ENCODE data around the gene TAGAP. TPM values are rescaled to one million over a fixed set of nuclear protein-coding genes. Genes with fewer than 3 reads are reported as not detected.
A peak's percentile ranks its signal among the peaks of the same experiment; 100 is the strongest.

The TAGAP gene
- total and polyA plus RNA-seq, 8 donors, result 0.93 to 4.1 (median 2.0) TPM; not detected in 1

DNA sequence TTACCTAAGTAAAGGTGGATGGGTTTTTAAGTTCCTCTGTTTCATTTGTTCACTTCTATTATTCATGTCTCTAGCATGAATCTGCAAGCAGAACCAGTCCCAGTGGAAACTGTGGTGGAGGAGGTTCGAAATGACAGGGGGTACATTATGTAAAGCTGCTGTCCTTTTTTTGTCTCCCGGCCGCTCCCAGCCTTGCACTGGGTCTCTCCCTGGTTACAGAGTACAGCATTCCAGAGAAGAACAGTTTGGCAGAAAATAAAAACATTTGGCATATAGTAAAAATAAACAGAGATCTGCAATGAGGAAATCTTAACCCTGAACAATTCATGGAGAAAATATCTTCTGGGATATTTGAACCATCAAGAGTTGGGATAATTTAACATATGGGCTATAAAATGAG lies 34.6 kb upstream of the TAGAP start:
- no peak overlapping the region for H3K27ac ChIP-seq
- no peak overlapping the region for H3K4me3 ChIP-seq
- no peaks in the 10 kb centered on the region for H3K36me3 ChIP-seq
- peaks cover 0 to 22% (median 0%) of the 10 kb centered on the region in 3 donors for H3K27me3 ChIP-seq
- 59 to 67% (median 65%) methylated on average over 3 of the region's 3 CpGs for WGBS, 5 donors
- H3K9me3 ChIP-seq, result no peaks in the 10 kb centered on the region
- no peak for TF ChIP-seq EP300 (IDR thresholded peaks at IDR 0.05)
- TF ChIP-seq POLR2AphosphoS5 (IDR thresholded peaks at IDR 0.05), result no peak
- TF ChIP-seq, protein P1, sequence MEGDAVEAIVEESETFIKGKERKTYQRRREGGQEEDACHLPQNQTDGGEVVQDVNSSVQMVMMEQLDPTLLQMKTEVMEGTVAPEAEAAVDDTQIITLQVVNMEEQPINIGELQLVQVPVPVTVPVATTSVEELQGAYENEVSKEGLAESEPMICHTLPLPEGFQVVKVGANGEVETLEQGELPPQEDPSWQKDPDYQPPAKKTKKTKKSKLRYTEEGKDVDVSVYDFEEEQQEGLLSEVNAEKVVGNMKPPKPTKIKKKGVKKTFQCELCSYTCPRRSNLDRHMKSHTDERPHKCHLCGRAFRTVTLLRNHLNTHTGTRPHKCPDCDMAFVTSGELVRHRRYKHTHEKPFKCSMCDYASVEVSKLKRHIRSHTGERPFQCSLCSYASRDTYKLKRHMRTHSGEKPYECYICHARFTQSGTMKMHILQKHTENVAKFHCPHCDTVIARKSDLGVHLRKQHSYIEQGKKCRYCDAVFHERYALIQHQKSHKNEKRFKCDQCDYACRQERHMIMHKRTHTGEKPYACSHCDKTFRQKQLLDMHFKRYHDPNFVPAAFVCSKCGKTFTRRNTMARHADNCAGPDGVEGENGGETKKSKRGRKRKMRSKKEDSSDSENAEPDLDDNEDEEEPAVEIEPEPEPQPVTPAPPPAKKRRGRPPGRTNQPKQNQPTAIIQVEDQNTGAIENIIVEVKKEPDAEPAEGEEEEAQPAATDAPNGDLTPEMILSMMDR (IDR thresholded peaks at IDR 0.05), result no peak
- no peak for TF ChIP-seq POLR2A (IDR thresholded peaks at IDR 0.05)
- peaks cover 0 to 5% (median 0%) of the 10 kb centered on the region in 4 donors for H3K4me1 ChIP-seq
- intact Hi-C loops (cut with DNase I; ENCODE audit: low total_unique reads), result no loop called here
- DNase-seq, result no peak

- WGBS, 5 donors, result 66 to 76% (median 69%) methylated on average over 13 of the region's 13 CpGs
- no peak for DNase-seq
- peaks cover 0 to 25% (median 0%) of the 10 kb centered on the region in 3 donors for H3K27me3 ChIP-seq
- TF ChIP-seq EP300 (IDR thresholded peaks at IDR 0.05) (no peak), POLR2A (IDR thresholded peaks at IDR 0.05) (no peak), POLR2AphosphoS5 (IDR thresholded peaks at IDR 0.05) (no peak)
- TF ChIP-seq, protein P1 (IDR thresholded peaks at IDR 0.05), result no peak
- H3K36me3 ChIP-seq, result no peaks in the 10 kb centered on the region
- H3K27ac ChIP-seq, result no peak overlapping the region
- no peaks in the 10 kb centered on the region for H3K9me3 ChIP-seq
- no peak overlapping the region for H3K4me3 ChIP-seq
- intact Hi-C loops (cut with DNase I; ENCODE audit: low total_unique reads), result no loop called here
- peaks cover 0 to 5% (median 0%) of the 10 kb centered on the region in 4 donors for H3K4me1 ChIP-seq
Observed at GRCh38 chr6:159077123-159077522, 32.3 kb upstream of the TAGAP start.

- Histone ChIP-seq H3K9me3 (no peaks in the 10 kb centered on the region), H3K27me3 (peaks cover 0 to 25% (median 0%) of the 10 kb centered on the region in 3 donors), H3K4me3 (no peak overlapping the region), H3K4me1 (peaks cover 0 to 5% (median 0%) of the 10 kb centered on the region in 4 donors), H3K27ac (no peak overlapping the region), H3K36me3 (no peaks in the 10 kb centered on the region)
- intact Hi-C loops (cut with DNase I; ENCODE audit: low total_unique reads), result no loop called here
- 59 to 77% (median 73%) methylated on average over 12 of the region's 12 CpGs for WGBS, 5 donors
- no peak for TF ChIP-seq POLR2AphosphoS5 (IDR thresholded peaks at IDR 0.05)
- TF ChIP-seq EP300 (IDR thresholded peaks at IDR 0.05), result no peak
- no peak for TF ChIP-seq POLR2A (IDR thresholded peaks at IDR 0.05)
- TF ChIP-seq, protein P1 (IDR thresholded peaks at IDR 0.05), result no peak
- DNase-seq, result peak in 1 of 2 donors; percentile 36
Observed at GRCh38 chr6:159075506-159076228, 30.9 kb upstream of the TAGAP start.

DNA sequence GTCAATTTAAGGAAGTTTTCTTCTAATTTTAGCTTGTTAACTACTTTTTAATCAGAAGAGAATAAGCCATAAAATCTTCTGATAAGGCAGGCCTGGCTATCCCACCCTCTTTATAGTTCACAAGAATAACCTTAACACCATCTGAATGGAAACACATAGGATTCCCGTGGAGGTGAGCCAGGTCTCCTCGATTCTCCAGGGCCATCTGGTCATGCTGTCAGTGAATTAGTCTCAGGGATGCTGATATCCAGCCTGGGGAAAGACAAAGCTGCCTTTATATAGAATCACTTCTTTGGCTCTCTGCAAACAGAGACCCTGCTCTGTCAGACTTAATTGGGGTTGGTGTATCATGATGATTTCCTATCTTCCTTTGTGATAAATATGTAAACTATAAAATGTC lies 30.1 kb upstream of the TAGAP start:
- Histone ChIP-seq H3K36me3 (no peaks in the 10 kb centered on the region), H3K9me3 (no peaks in the 10 kb centered on the region), H3K27ac (no peak overlapping the region), H3K27me3 (peaks cover 0 to 25% (median 0%) of the 10 kb centered on the region in 3 donors), H3K4me1 (no peaks in the 10 kb centered on the region), H3K4me3 (no peak overlapping the region)
- TF ChIP-seq POLR2AphosphoS5 (IDR thresholded peaks at IDR 0.05), result no peak
- no peak for TF ChIP-seq EP300 (IDR thresholded peaks at IDR 0.05)
- TF ChIP-seq POLR2A (IDR thresholded peaks at IDR 0.05), result no peak
- TF ChIP-seq, protein P1 (IDR thresholded peaks at IDR 0.05), result no peak
- intact Hi-C loops (cut with DNase I; ENCODE audit: low total_unique reads), result no loop called here
- no peak for DNase-seq
- WGBS, 5 donors, result 61 to 84% (median 76%) methylated on average over 2 of the region's 2 CpGs

Measured in stomach (tissue), 9 donors.